HL-60 (cell line): ENCODE data around the gene IRF2.

Source experiments
- DNase-seq, 2 experiments: peaks; one replicate each; pipeline ENCODE4 v3.0.0-alpha.2; 2010 to 2020; ENCODE audit warnings: low read depth in 1 of 2, low spot score in 1 of 2
- H3K27ac ChIP-seq: fragments of 250-450 bp; sonication (Bioruptor Pico); replicated peaks from 2 replicates; pipeline ENCODE4 v1.5.1; 2020; ENCODE audit warnings: mild to moderate bottlenecking, moderate library complexity
- H3K27me3 ChIP-seq: fragments of 250-450 bp; sonication (Bioruptor Pico); 2 replicates; pipeline ENCODE4 v1.5.1; 2021; ENCODE audit warnings: mild to moderate bottlenecking, moderate library complexity; ENCODE audit not compliant: insufficient read depth, poor library complexity, severe bottlenecking
- H3K4me3 ChIP-seq: replicated peaks from 2 replicates; pipeline ENCODE4 v1.5.1; 2011; ENCODE audit warnings: mild to moderate bottlenecking, control low read depth, low read length; ENCODE audit not compliant: insufficient read depth
- CTCF ChIP-seq: IDR thresholded peaks from one replicate; pipeline ENCODE4 v1.5.1; 2011; ENCODE audit warnings: low read length, control low read depth, inconsistent platforms; ENCODE audit not compliant: insufficient read depth
- GABPA ChIP-seq: IDR thresholded peaks from 2 replicates; pipeline ENCODE4 v1.6.1; 2012; ENCODE audit warnings: low read depth
- POLR2AphosphoS5 ChIP-seq: IDR thresholded peaks from 2 replicates; pipeline ENCODE4 v1.6.1; 2012; ENCODE audit warnings: low read depth
- REST ChIP-seq: IDR thresholded peaks from 2 replicates; pipeline ENCODE4 v1.6.1; 2012; ENCODE audit warnings: low read depth; ENCODE audit not compliant: insufficient replicate concordance
- SPI1 ChIP-seq: IDR thresholded peaks from 2 replicates; pipeline ENCODE4 v1.6.1; 2012; ENCODE audit warnings: low read depth, mild to moderate bottlenecking, borderline replicate concordance

The IRF2 gene

GRCh38 chr4:184466634-184467033, 7.7 kb downstream of the IRF2 start:
- no peaks in the 10 kb centered on the region for H3K27me3 ChIP-seq
- TF ChIP-seq GABPA, result no peak
- no peak for TF ChIP-seq CTCF
- no peak for TF ChIP-seq SPI1
- no peak overlapping the region for H3K4me3 ChIP-seq
- no peak for DNase-seq
- H3K27ac ChIP-seq, result no peak overlapping the region

GRCh38 chr4:184464759-184465454, 9.4 kb downstream of the IRF2 start:
- no peak for DNase-seq
- Histone ChIP-seq H3K27me3 (no peaks in the 10 kb centered on the region), H3K4me3 (no peak overlapping the region), H3K27ac (no peak overlapping the region)
- no peak for TF ChIP-seq CTCF
- no peak for TF ChIP-seq REST
- TF ChIP-seq POLR2AphosphoS5, result no peak
- TF ChIP-seq SPI1, result no peak
- no peak for TF ChIP-seq GABPA

- TF ChIP-seq GABPA (no peak), CTCF (no peak), REST (no peak), POLR2AphosphoS5 (no peak), SPI1 (no peak)
- no peak overlapping the region for H3K4me3 ChIP-seq
- no peaks in the 10 kb centered on the region for H3K27me3 ChIP-seq
- H3K27ac ChIP-seq, result no peak overlapping the region
- DNase-seq, result no peak
Measured at GRCh38 chr4:184463856-184464255, 10.5 kb downstream of the IRF2 start.

GRCh38 chr4:184463158-184463557, 11.2 kb downstream of the IRF2 start:
- Histone ChIP-seq H3K27me3 (no peaks in the 10 kb centered on the region), H3K27ac (no peak overlapping the region), H3K4me3 (no peak overlapping the region)
- no peak for DNase-seq
- TF ChIP-seq GABPA (no peak), POLR2AphosphoS5 (no peak), REST (no peak), SPI1 (no peak), CTCF (no peak)
